Lower leg skin (tissue), 4 donors: ENCODE results near the gene MYH10. TPM values are rescaled to one million over a fixed set of nuclear protein-coding genes. Genes with fewer than 3 reads are reported as not detected.

Source experiments
- DNase-seq, 2 donors: peaks; one replicate each; pipeline ENCODE4 v3.0.0-alpha.2; 2019; ENCODE audit warnings: low spot score in 2 of 2
- H3K4me3 ChIP-seq: fragments of 200-600 bp; sonication (generic); 2 replicates; pipeline ENCODE4 v1.5.1; 2017; ENCODE audit warnings: mild to moderate bottlenecking, low read depth; ENCODE audit not compliant: poor library complexity, severe bottlenecking
- POLR2A ChIP-seq, 2 donors: fragments of 450-650 bp; IDR thresholded peaks; one replicate each; pipeline ENCODE4 v1.6.1; 2016 to 2017; ENCODE audit warnings: antibody characterized with exemption in 2 of 2, mild to moderate bottlenecking in 1 of 2, moderate library complexity in 1 of 2
- WGBS, 2 donors: methylation state at CpG; one replicate each; pipeline ENCODE4 v1.1.5; 2018; 5-methylcytosine and 5-hydroxymethylcytosine counted together
- intact Hi-C: fragments of 100-400 bp; cut with DNase I; formaldehyde crosslinking; loops from one replicate; pipeline ENCODE4 v1.15.0; 2023; ENCODE audit warnings: low total_unique reads
- total RNA-seq, 4 donors: library from RNA; depleted of rRNA; stranded (reverse); fragments of >200 nt; gene quantifications; one replicate each; pipeline ENCODE4 v1.1.0, GENCODE V29; 2016
- TF ChIP-seq, protein P1 (sequence below), 3 donors: fragments of 450-650 bp; IDR thresholded peaks; one replicate each; pipeline ENCODE4 v1.5.1; 2016; ENCODE audit warnings: antibody characterized with exemption in 3 of 3, mild to moderate bottlenecking in 3 of 3, moderate library complexity in 2 of 3

MYH10 gene
- total RNA-seq, 4 donors from 2014 or later = 6.7 to 17.2 (median 11.4) TPM

DNA sequence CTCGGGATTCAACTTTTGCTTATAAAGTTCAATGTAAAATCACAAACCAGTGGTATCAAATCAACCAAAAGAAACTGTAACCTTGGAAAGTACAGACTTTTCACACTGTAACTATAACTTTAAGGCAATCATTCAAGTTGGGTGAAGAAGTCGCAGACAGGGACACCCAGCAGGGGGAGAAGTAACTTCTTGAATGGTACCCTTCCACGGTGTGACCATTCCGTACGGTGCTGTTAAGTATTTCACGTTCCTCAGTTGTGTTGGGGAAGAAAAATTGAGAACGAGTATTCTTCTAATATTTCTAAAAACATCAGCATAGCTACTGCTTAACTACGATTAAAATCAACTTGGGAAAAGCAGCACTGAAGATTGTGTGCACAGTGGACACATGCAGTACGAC is 55.8 kb downstream of the MYH10 start:
- TF ChIP-seq POLR2A (IDR thresholded peaks at IDR 0.05) = no peak
- TF ChIP-seq, protein P1, sequence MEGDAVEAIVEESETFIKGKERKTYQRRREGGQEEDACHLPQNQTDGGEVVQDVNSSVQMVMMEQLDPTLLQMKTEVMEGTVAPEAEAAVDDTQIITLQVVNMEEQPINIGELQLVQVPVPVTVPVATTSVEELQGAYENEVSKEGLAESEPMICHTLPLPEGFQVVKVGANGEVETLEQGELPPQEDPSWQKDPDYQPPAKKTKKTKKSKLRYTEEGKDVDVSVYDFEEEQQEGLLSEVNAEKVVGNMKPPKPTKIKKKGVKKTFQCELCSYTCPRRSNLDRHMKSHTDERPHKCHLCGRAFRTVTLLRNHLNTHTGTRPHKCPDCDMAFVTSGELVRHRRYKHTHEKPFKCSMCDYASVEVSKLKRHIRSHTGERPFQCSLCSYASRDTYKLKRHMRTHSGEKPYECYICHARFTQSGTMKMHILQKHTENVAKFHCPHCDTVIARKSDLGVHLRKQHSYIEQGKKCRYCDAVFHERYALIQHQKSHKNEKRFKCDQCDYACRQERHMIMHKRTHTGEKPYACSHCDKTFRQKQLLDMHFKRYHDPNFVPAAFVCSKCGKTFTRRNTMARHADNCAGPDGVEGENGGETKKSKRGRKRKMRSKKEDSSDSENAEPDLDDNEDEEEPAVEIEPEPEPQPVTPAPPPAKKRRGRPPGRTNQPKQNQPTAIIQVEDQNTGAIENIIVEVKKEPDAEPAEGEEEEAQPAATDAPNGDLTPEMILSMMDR (IDR thresholded peaks at IDR 0.05) = no peak
- WGBS, 2 donors = 81 to 86% methylated on average over 9 of the region's 9 CpGs
- intact Hi-C loops = no loop called here
- no peak overlapping the region for H3K4me3 ChIP-seq
- no peak for DNase-seq

DNA sequence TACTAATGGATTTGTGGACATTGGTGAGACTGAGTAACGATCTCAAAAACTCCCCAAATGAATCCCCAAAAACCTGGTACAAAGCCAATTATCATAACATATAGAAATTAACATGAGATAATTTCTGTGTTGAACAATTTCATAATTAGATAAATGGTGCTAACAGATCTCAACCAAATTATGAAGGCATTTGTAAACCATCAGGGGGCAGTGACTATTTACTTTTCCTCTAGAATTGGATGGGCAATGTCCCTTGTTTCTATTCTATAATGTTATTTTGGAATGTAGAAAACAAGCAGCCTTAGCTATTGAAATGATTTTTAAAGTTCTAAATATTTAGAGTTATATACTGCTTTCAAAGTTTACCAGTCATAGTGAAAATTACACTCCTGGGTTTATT is 57.8 kb downstream of the MYH10 start:
- intact Hi-C loops = no loop called here

DNA sequence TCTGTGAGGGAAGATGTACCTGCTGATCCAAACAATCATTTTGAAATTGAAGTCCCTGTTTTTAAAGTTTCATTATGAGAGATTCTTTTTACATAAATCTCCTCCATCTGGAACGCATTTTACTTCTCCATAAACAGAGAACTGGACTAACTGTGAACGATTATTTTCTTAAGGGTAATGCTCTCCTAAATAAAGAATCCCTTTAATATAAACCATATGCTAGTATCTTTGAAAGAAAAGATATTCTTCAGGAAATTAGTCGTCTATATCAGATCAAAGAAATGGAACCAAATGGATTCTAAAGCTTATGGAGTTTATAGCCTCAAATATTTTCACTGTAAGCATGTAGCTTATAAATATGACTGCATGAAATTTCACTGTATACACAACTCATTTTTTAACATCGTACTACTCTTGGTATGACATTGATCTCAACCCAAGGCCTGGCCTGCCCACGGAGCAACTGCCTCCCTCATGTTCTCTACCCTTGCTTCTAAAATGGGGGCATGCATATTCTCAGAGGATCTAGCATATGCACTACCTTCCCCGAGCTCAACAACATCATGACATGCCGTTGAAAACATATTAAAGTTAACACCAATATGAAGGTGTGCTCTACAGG is 66.4 kb downstream of the MYH10 start:
- no peak overlapping the region for H3K4me3 ChIP-seq
- 57 to 58% methylated on average over 7 of the region's 7 CpGs for WGBS, 2 donors
- intact Hi-C loops = no loop called here
- no peak for DNase-seq
- TF ChIP-seq, protein P1 (IDR thresholded peaks at IDR 0.05) = no peak
- TF ChIP-seq POLR2A (IDR thresholded peaks at IDR 0.05) = no peak

More for the DNA sequence above, 57.8 kb downstream of the MYH10 start:
- no peak for DNase-seq
- H3K4me3 ChIP-seq = no peak overlapping the region
- TF ChIP-seq, protein P1 (IDR thresholded peaks at IDR 0.05) = no peak
- no peak for TF ChIP-seq POLR2A (IDR thresholded peaks at IDR 0.05)
- 81 to 91% methylated on average over 1 of the region's 1 CpG for WGBS, 2 donors

DNA sequence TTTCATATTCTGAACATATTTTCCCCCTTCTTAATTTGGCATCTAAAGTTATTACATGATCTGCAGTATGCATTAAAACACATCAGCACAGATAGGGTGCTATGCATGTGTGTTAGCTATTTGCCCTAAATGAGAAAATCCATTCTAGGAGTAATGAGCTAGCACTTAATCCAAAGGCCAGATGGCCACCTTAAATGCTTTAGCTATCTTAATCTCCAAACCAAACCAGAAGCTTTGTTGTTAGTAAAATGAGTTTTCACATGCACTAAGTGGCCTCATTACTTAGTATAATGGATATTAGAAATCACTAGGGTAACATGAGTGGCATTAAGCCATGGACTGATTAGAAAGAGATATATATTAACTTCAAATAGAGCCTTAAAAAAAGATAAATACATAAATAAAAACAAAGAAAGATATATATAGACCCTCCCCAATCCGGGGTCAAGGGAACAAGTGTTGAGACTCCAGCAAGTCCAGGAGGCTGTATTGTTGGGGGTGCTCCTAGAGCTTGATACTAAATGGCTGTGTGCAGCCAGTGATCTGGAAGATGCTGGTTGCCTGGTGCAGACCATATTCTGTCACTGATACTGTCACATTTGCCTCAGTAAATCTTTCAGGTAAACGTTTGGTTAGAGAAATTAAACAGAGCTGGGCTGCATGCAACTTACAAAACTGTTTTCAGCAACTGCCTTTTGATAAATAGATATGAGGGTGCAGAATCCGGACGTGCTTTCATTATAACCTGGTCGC is 67.3 kb downstream of the MYH10 start:
- TF ChIP-seq POLR2A (IDR thresholded peaks at IDR 0.05) = no peak
- TF ChIP-seq, protein P1 (IDR thresholded peaks at IDR 0.05) = no peak
- WGBS, 2 donors = 72 to 84% methylated on average over 5 of the region's 5 CpGs
- no peak for DNase-seq
- intact Hi-C loops = no loop called here
- no peak overlapping the region for H3K4me3 ChIP-seq

DNA sequence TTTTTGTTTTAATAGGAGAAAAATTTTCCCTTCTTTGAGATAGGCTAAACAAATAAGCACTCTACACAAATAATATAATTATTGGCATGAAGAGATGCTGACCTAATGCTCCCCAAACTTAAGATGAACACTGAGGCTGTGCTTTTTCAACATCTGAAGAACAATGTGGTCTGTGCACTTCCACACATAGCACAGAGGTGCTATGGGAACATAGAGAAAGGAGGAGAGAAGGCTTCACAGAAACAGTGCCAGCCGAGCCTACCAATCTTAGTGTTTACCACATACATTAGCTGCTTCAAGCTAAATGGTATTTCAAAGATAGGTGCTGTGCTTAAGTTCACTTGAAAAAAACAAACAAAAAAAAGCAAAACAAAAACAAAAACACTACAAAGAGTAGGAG is 72.4 kb downstream of the MYH10 start:
- no peak for DNase-seq
- intact Hi-C loops = no loop called here
- no peak overlapping the region for H3K4me3 ChIP-seq
- WGBS, 2 donors = 94 to 100% methylated on average over 1 of the region's 1 CpG
- TF ChIP-seq, protein P1 (IDR thresholded peaks at IDR 0.05) = no peak
- no peak for TF ChIP-seq POLR2A (IDR thresholded peaks at IDR 0.05)
